SK-N-SH (cell line): Measurements from ENCODE around the gene TRAPPC2B. TPM values are rescaled to one million over a fixed set of nuclear protein-coding genes. Genes with fewer than 3 reads are reported as not detected.

Experiments
- CTCF ChIA-PET: fragments of 300-600, 350-600 bp; formaldehyde crosslinking; extraction: SDS; loops from one replicate; lab custom pipeline; 2021; lab: Yijun Ruan, JAX
- POLR2A ChIA-PET: fragments of 350-600 bp; sonication (Branson Sonifier 250); formaldehyde crosslinking; extraction: SDS; loops from one replicate; lab custom pipeline; 2020; ENCODE audit warnings: antibody characterized with exemption, inconsistent platforms; lab: Yijun Ruan, JAX
- DNase-seq: peaks from one replicate; pipeline ENCODE4 v3.0.0; 2012
- H2AFZ ChIP-seq: fragments of 200-600 bp; sonication (generic); 2 replicates; pipeline ENCODE4 v1.8.1; 2016; ENCODE audit warnings: antibody characterized with exemption, mild to moderate bottlenecking, low read depth
- H3F3A ChIP-seq: fragments of 200-600 bp; sonication (generic); replicated peaks from 2 replicates; pipeline ENCODE3; 2016; ENCODE audit warnings: antibody characterized with exemption, mild to moderate bottlenecking; ENCODE audit not compliant: insufficient read depth
- H3K27ac ChIP-seq, 2 experiments: fragments of 200-500 bp in 1 of 2; fragments of 200-600 bp in 1 of 2; sonication (Bioruptor generic) in 1 of 2; sonication (generic), shearing (Covaris generic) in 1 of 2; 2 replicates each; pipeline versions ENCODE4 v1.5.1 to v1.6.1; 2014 to 2016; ENCODE audit warnings: low read depth in 2 of 2, inconsistent platforms in 1 of 2, low read length in 1 of 2, mild to moderate bottlenecking in 1 of 2, mixed read lengths in 1 of 2
- H3K27me3 ChIP-seq: fragments of 200-600 bp; sonication (generic), shearing (Covaris generic); 2 replicates; pipeline ENCODE4 v1.6.1; 2016; ENCODE audit warnings: mixed run types; ENCODE audit not compliant: insufficient read depth
- H3K36me3 ChIP-seq, 2 experiments: fragments of 200-500 bp in 1 of 2; fragments of 200-600 bp in 1 of 2; sonication (Bioruptor generic) in 1 of 2; sonication (generic) in 1 of 2; replicated peaks in 1 of 2; 2 replicates each; pipeline versions ENCODE3 to v1.5.1; 2014 to 2016; ENCODE audit warnings: low read length in 1 of 2, mild to moderate bottlenecking in 1 of 2; ENCODE audit not compliant: insufficient read depth in 2 of 2, control insufficient read depth in 1 of 2
- H3K4me1 ChIP-seq, 2 experiments: fragments of 200-500 bp in 1 of 2; fragments of 200-600 bp in 1 of 2; sonication (Bioruptor generic) in 1 of 2; sonication (generic), shearing (Covaris generic) in 1 of 2; 2 replicates each; pipeline versions ENCODE4 v1.5.1 to v1.6.1; 2014 to 2016; ENCODE audit warnings: low read depth in 1 of 2, low read length in 1 of 2, mixed run types in 1 of 2; ENCODE audit not compliant: insufficient read depth in 2 of 2, control insufficient read depth in 1 of 2
- H3K4me2 ChIP-seq: fragments of 200-600 bp; sonication (generic), shearing (Covaris generic); 2 replicates; pipeline ENCODE4 v1.6.1; 2017; ENCODE audit warnings: mixed run types
- H3K4me3 ChIP-seq, 2 experiments: fragments of 200-500 bp in 1 of 2; fragments of 200-600 bp in 1 of 2; sonication (Bioruptor generic) in 1 of 2; sonication (generic), shearing (Covaris generic) in 1 of 2; 2 replicates each; pipeline versions ENCODE4 v1.5.1 to v1.8.1; 2014 to 2016; ENCODE audit warnings: low read depth in 2 of 2, inconsistent platforms in 1 of 2, low read length in 1 of 2, mild to moderate bottlenecking in 1 of 2, mixed read lengths in 1 of 2, moderate library complexity in 1 of 2
- H3K79me2 ChIP-seq: fragments of 200-600 bp; sonication (generic); 2 replicates; pipeline ENCODE4 v1.8.1; 2017; ENCODE audit warnings: mild to moderate bottlenecking; ENCODE audit not compliant: insufficient read depth
- H3K9ac ChIP-seq: fragments of 200-600 bp; sonication (generic); 2 replicates; pipeline ENCODE4 v1.6.1; 2017; ENCODE audit warnings: mixed run types
- H3K9me2 ChIP-seq: fragments of 200-600 bp; sonication (generic); 2 replicates; pipeline ENCODE4 v1.6.1; 2017; ENCODE audit warnings: mixed run types
- H3K9me3 ChIP-seq: fragments of 200-600 bp; sonication (generic); 2 replicates; pipeline ENCODE4 v1.6.1; 2017; ENCODE audit warnings: mixed run types, mild to moderate bottlenecking, moderate library complexity
- H4K20me1 ChIP-seq: fragments of 200-600 bp; sonication (generic); 2 replicates; pipeline ENCODE4 v1.6.1; 2017; ENCODE audit warnings: mild to moderate bottlenecking, mixed run types; ENCODE audit not compliant: insufficient read depth
- CHD2 ChIP-seq: fragments of 150-350 bp; IDR thresholded peaks from 2 replicates; pipeline ENCODE4 v1.6.1; 2018; ENCODE audit warnings: low read length; ENCODE audit not compliant: partially characterized antibody
- ELF1 ChIP-seq: IDR thresholded peaks from 2 replicates; pipeline ENCODE4 v1.4.0; 2012
- FOSL2 ChIP-seq: IDR thresholded peaks from 2 replicates; pipeline ENCODE4 v1.4.0; 2012; ENCODE audit warnings: low read depth, mild to moderate bottlenecking, moderate library complexity, borderline replicate concordance
- FOXJ3 ChIP-seq: sonication (generic); formaldehyde crosslinking; IDR thresholded peaks from 2 replicates; pipeline ENCODE4 v1.5.1; 2020; ENCODE audit warnings: mild to moderate bottlenecking, missing genetic modification reagents
- GABPA ChIP-seq: IDR thresholded peaks from 2 replicates; pipeline ENCODE4 v1.4.0; 2012; ENCODE audit warnings: low read depth, mild to moderate bottlenecking
- GATA2 ChIP-seq: sonication (generic); formaldehyde crosslinking; IDR thresholded peaks from 2 replicates; pipeline ENCODE4 v1.5.0; 2020; ENCODE audit warnings: mild to moderate bottlenecking, missing genetic modification reagents
- IRF3 ChIP-seq: fragments of 150-350 bp; IDR thresholded peaks from 2 replicates; pipeline ENCODE4 v1.6.1; 2016; ENCODE audit warnings: mild to moderate bottlenecking, low read depth, low read length
- NRF1 ChIP-seq: IDR thresholded peaks from 2 replicates; pipeline ENCODE4 v1.6.1; 2012; ENCODE audit warnings: low read depth, mild to moderate bottlenecking, low read length
- POLR2AphosphoS5 ChIP-seq: IDR thresholded peaks from 2 replicates; pipeline ENCODE4 v1.6.1; 2012; ENCODE audit warnings: low read depth, low read length
- USF2 ChIP-seq: fragments of 150-350 bp; IDR thresholded peaks from 2 replicates; pipeline ENCODE4 v1.6.1; 2017; ENCODE audit warnings: antibody characterized with exemption, low read length, low read depth, borderline replicate concordance
- ZBTB33 ChIP-seq: IDR thresholded peaks from 2 replicates; pipeline ENCODE4 v1.4.0; 2012; ENCODE audit warnings: low read depth, borderline replicate concordance
- WGBS: methylation state at CpG from one replicate; pipeline ENCODE4 v1.1.6; 2017; ENCODE audit warnings: low lambda C conversion rate; 5-methylcytosine and 5-hydroxymethylcytosine counted together
- polyA plus RNA-seq, 3 experiments: library from polyadenylated mRNA; depleted of rRNA; stranded (reverse); fragments of >200 nt; gene quantifications; 2 replicates each; pipeline ENCODE4 v1.2.3, GENCODE V29; 2012
- TF ChIP-seq, protein P1 (sequence below): IDR thresholded peaks from 2 replicates; pipeline ENCODE4 v1.4.0; 2012; ENCODE audit warnings: low read depth

Gene TRAPPC2B
- polyA plus RNA-seq, 1 of the 3 experiments (the other 2 are of a cell fraction) = 21.0 TPM

GRCh38 chr19:57320180-57321084 is 42.9 kb upstream of the TRAPPC2B start, which contains the start of gene ZNF543:
TSS of gene ZNF543 (plus strand) at chr19:57320472. CDS start at chr19:57320854, 382 bp downstream.
- ChIA-PET POLR2A (no interaction called here), CTCF (no interaction called here)
- H3K36me3 ChIP-seq = peaks cover 8 to 14% of the 10 kb centered on the region in 2 experiments
- peaks cover 5% of the 10 kb centered on the region for H3F3A ChIP-seq
- peak; percentile 94 for TF ChIP-seq GABPA
- 0 out of 2 replicates have a peak, but pooled peaks have one; percentile 15 for TF ChIP-seq IRF3
- TF ChIP-seq NRF1 = no peak
- no peak for TF ChIP-seq GATA2 (CRISPR knock-in tag)
- TF ChIP-seq, protein P1, sequence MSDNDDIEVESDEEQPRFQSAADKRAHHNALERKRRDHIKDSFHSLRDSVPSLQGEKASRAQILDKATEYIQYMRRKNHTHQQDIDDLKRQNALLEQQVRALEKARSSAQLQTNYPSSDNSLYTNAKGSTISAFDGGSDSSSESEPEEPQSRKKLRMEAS = peak; percentile 73
- peak; percentile 87 for TF ChIP-seq POLR2AphosphoS5
- no peak for TF ChIP-seq USF2
- no peak; the same call in 1 of the 2 replicates for TF ChIP-seq ZBTB33
- TF ChIP-seq FOXJ3 = no peak
- 0 out of 2 replicates have a peak, but pooled peaks have one; percentile 24 for TF ChIP-seq ELF1
- TF ChIP-seq FOSL2 = no peak
- peak; percentile 76 for TF ChIP-seq CHD2
- H3K27me3 ChIP-seq = no peaks in the 10 kb centered on the region; the same call in 1 of the 2 replicates
- DNase-seq = peak; percentile 98
- H3K4me2 ChIP-seq = peak within 1 kb of the TSS; percentile 93
- H3K79me2 ChIP-seq = peaks cover 46% of the 10 kb centered on the region
- no peaks in the 10 kb centered on the region for H3K9me3 ChIP-seq
- H2AFZ ChIP-seq = peak within 1 kb of the TSS; percentile 93
- H4K20me1 ChIP-seq = no peaks in the 10 kb centered on the region
- peak within 1 kb of the TSS; percentile 77 to 84 for H3K27ac ChIP-seq
- peaks cover 7 to 12% of the 10 kb centered on the region in 2 experiments; a peak in 2 of 4 replicates for H3K4me1 ChIP-seq
- peak within 1 kb of the TSS; percentile 92 for H3K9ac ChIP-seq
- WGBS = 1% methylated on average over 31 of the region's 71 CpGs
- H3K4me3 ChIP-seq = peak within 1 kb of the TSS; percentile 89 to 95
- H3K9me2 ChIP-seq = no peaks in the 10 kb centered on the region
